H9 (cell line): ENCODE measurements around the gene NNT. TPM values are rescaled to one million over a fixed set of nuclear protein-coding genes. Genes with fewer than 3 reads are reported as not detected.

Experiments used
- DNase-seq: peaks from one replicate; pipeline ENCODE4 v3.0.0-alpha.2; 2017
- H2AFZ ChIP-seq: one replicate; pipeline ENCODE4 v1.6.1; 2013; ENCODE audit warnings: mild to moderate bottlenecking, low read length, control low read depth, moderate library complexity
- H2AK5ac ChIP-seq: 2 replicates; pipeline ENCODE4 v1.6.1; 2013; ENCODE audit warnings: low read length, control low read depth, mixed read lengths; ENCODE audit not compliant: insufficient read length
- H2BK120ac ChIP-seq: one replicate; pipeline ENCODE4 v1.6.1; 2013; ENCODE audit warnings: low read depth, mild to moderate bottlenecking, low read length, control low read depth, inconsistent platforms; ENCODE audit not compliant: poor library complexity, severe bottlenecking
- H2BK12ac ChIP-seq: 2 replicates; pipeline ENCODE4 v1.6.1; 2013; ENCODE audit warnings: low read length, control low read depth, mixed read lengths, low read depth; ENCODE audit not compliant: insufficient read length
- H2BK15ac ChIP-seq: 2 replicates; pipeline ENCODE4 v1.6.1; 2013; ENCODE audit warnings: low read depth, low read length, control low read depth
- H2BK20ac ChIP-seq: one replicate; pipeline ENCODE4 v1.6.1; 2013; ENCODE audit warnings: low read depth, mild to moderate bottlenecking, low read length, control low read depth, inconsistent platforms; ENCODE audit not compliant: poor library complexity, severe bottlenecking
- H2BK5ac ChIP-seq: 2 replicates; pipeline ENCODE4 v1.6.1; 2013; ENCODE audit warnings: low read length, control low read depth, mixed read lengths; ENCODE audit not compliant: insufficient read length
- H3K14ac ChIP-seq: 2 replicates; pipeline ENCODE4 v1.6.1; 2013; ENCODE audit warnings: low read length, control low read depth; ENCODE audit not compliant: insufficient read depth
- H3K18ac ChIP-seq: 2 replicates; pipeline ENCODE4 v1.6.1; 2013; ENCODE audit warnings: low read depth, mild to moderate bottlenecking, mixed read lengths, low read length, control low read depth; ENCODE audit not compliant: insufficient read length
- H3K23ac ChIP-seq: 2 replicates; pipeline ENCODE4 v1.6.1; 2013; ENCODE audit warnings: low read length, control low read depth, mixed read lengths, low read depth; ENCODE audit not compliant: insufficient read length
- H3K23me2 ChIP-seq: 2 replicates; pipeline ENCODE4 v1.6.1; 2013; ENCODE audit warnings: low read depth, mild to moderate bottlenecking, mixed read lengths, low read length, control low read depth; ENCODE audit not compliant: insufficient read length, poor library complexity, severe bottlenecking
- H3K27ac ChIP-seq: 2 replicates; pipeline ENCODE4 v1.5.1; 2013; ENCODE audit warnings: low read length, control low read depth, mixed read lengths, low read depth; ENCODE audit not compliant: insufficient read length
- H3K27me3 ChIP-seq: 2 replicates; pipeline ENCODE4 v1.6.1; 2013; ENCODE audit warnings: low read length, control low read depth, inconsistent platforms; ENCODE audit not compliant: insufficient read depth
- H3K4ac ChIP-seq: 2 replicates; pipeline ENCODE4 v1.6.1; 2013; ENCODE audit warnings: low read depth, mild to moderate bottlenecking, control low read depth, inconsistent platforms, low read length, moderate library complexity
- H3K4me1 ChIP-seq: 2 replicates; pipeline ENCODE4 v1.6.1; 2013; ENCODE audit warnings: low read length, control low read depth, inconsistent platforms; ENCODE audit not compliant: insufficient read depth
- H3K4me2 ChIP-seq: 2 replicates; pipeline ENCODE4 v1.6.1; 2013; ENCODE audit warnings: low read length, control low read depth, mixed read lengths; ENCODE audit not compliant: insufficient read length, insufficient read depth
- H3K56ac ChIP-seq: 2 replicates; pipeline ENCODE4 v1.6.1; 2013; ENCODE audit warnings: low read depth, mild to moderate bottlenecking, mixed read lengths, low read length, control low read depth; ENCODE audit not compliant: insufficient read length
- H3K79me1 ChIP-seq: 2 replicates; pipeline ENCODE4 v1.6.1; 2013; ENCODE audit warnings: low read depth, mild to moderate bottlenecking, moderate library complexity, low read length, control low read depth, inconsistent platforms; ENCODE audit not compliant: insufficient read depth, poor library complexity, severe bottlenecking
- H3K79me2 ChIP-seq: 2 replicates; pipeline ENCODE4 v1.6.1; 2013; ENCODE audit warnings: low read length, control low read depth, inconsistent platforms; ENCODE audit not compliant: insufficient read depth
- H3K9ac ChIP-seq: 2 replicates; pipeline ENCODE4 v1.6.1; 2013; ENCODE audit warnings: low read length, control low read depth, mixed read lengths; ENCODE audit not compliant: insufficient read length; ENCODE audit errors: extremely low read depth
- H3K9me3 ChIP-seq: one replicate; pipeline ENCODE4 v1.6.1; 2013; ENCODE audit warnings: low read depth, low read length, inconsistent platforms; ENCODE audit not compliant: control insufficient read depth
- H3T11ph ChIP-seq: one replicate; pipeline ENCODE4 v1.6.1; 2013; ENCODE audit warnings: mild to moderate bottlenecking, low read length, control low read depth, inconsistent platforms
- H4K20me1 ChIP-seq: one replicate; pipeline ENCODE4 v1.6.1; 2013; ENCODE audit not compliant: control insufficient read depth, insufficient read length, insufficient read depth
- H4K5ac ChIP-seq: 2 replicates; pipeline ENCODE4 v1.6.1; 2013; ENCODE audit warnings: low read depth, mild to moderate bottlenecking, mixed read lengths, low read length, control low read depth; ENCODE audit not compliant: insufficient read length
- H4K8ac ChIP-seq: replicated peaks from 2 replicates; pipeline ENCODE4 v1.6.1; 2013; ENCODE audit warnings: low read length, control low read depth, mixed read lengths, low read depth; ENCODE audit not compliant: insufficient read length
- H4K91ac ChIP-seq: 2 replicates; pipeline ENCODE4 v1.6.1; 2013; ENCODE audit warnings: low read depth, mild to moderate bottlenecking, moderate library complexity, mixed read lengths, low read length, control low read depth; ENCODE audit not compliant: insufficient read length
- H3K27ac Mint-ChIP-seq, 3 experiments: 2 replicates in 2 of 3; 3 replicates in 1 of 3; pipeline ENCODE4 v1.8.0; 2020 to 2021; ENCODE audit warnings: mixed read lengths in 3 of 3, mild to moderate bottlenecking in 1 of 3, moderate library complexity in 1 of 3
- H3K27me3 Mint-ChIP-seq: 2 replicates; pipeline ENCODE4 v1.8.0; 2021; ENCODE audit warnings: low read depth, mild to moderate bottlenecking, moderate library complexity, mixed read lengths
- H3K36me3 Mint-ChIP-seq, 3 experiments: 2 replicates in 2 of 3; 3 replicates in 1 of 3; pipeline ENCODE4 v1.8.0; 2020 to 2021; ENCODE audit warnings: low read depth in 3 of 3, mixed read lengths in 3 of 3; ENCODE audit not compliant: insufficient read depth in 1 of 3
- H3K4me1 Mint-ChIP-seq, 2 experiments: 2 replicates each; pipeline ENCODE4 v1.8.0; 2020; ENCODE audit warnings: mixed read lengths in 2 of 2
- H3K4me3 Mint-ChIP-seq, 2 experiments: 2 replicates in 1 of 2; 3 replicates in 1 of 2; pipeline ENCODE4 v1.8.0; 2020 to 2021; ENCODE audit warnings: mild to moderate bottlenecking in 2 of 2, mixed read lengths in 2 of 2, moderate library complexity in 1 of 2
- H3K9me3 Mint-ChIP-seq, 2 experiments: 2 replicates in 1 of 2; 3 replicates in 1 of 2; pipeline ENCODE4 v1.8.0; 2020; ENCODE audit warnings: mild to moderate bottlenecking in 2 of 2, mixed read lengths in 2 of 2, moderate library complexity in 1 of 2
- WGBS: extraction: QIAGEN DNeasy Blood & Tissue Kit; methylation state at CpG from one replicate; pipeline ENCODE4 v1.1.7; 2013; ENCODE audit warnings: missing lambda C conversion rate, low lambda C conversion rate, mixed read lengths; ENCODE audit not compliant: insufficient read length; ENCODE audit errors: extremely low coverage; 5-methylcytosine and 5-hydroxymethylcytosine counted together
- total RNA-seq: library from RNA; stranded (reverse); gene quantifications from 2 replicates; pipeline ENCODE4 v1.2.1, GENCODE V29; 2021
- TF ChIP-seq, protein P1 (sequence below): fragments of 200-600 bp; sonication (generic); conservative IDR thresholded peaks from 3 replicates; pipeline ENCODE4 v1.8.0; 2021; ENCODE audit warnings: antibody characterized with exemption, mild to moderate bottlenecking

The NNT gene
- total RNA-seq, 1 experiment from 2014 or later = 27.6 TPM

DNA sequence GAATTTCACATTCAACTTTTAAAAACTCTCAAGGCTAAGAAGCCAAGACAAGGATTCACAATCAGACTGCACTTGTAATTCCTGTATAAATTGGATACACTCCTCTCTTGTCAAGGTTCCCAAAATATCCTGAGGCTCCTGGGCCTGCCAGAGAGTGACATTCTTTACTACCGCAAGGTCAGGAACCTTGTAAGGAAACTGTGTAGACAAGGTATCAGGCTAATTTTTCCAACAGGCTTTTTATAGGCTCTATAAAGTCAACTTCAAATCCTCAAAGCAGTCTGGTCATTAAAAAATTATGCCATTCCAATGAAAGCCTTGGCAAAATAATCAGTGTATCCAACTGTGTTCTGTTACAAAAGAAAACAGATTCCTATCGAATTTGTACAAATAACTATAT, 30.6 kb upstream of the NNT start:
- Histone ChIP-seq H3K18ac (no peak overlapping the region), H3K79me1 (no peaks in the 10 kb centered on the region), H3K27me3 (no peaks in the 10 kb centered on the region), H3K4me1 (no peaks in the 10 kb centered on the region), H3K27ac (no peak overlapping the region), H2BK15ac (no peak overlapping the region), H3T11ph (no peak overlapping the region), H3K56ac (no peak overlapping the region), H3K23me2 (no peaks in the 10 kb centered on the region), H3K14ac (no peak overlapping the region), H2BK120ac (no peak overlapping the region), H2BK20ac (no peak overlapping the region), H3K79me2 (no peaks in the 10 kb centered on the region), H4K8ac (no peak overlapping the region), H3K4me2 (no peak overlapping the region), H2BK5ac (no peak overlapping the region), H4K91ac (no peak overlapping the region), H2AFZ (no peak overlapping the region), H2AK5ac (no peak overlapping the region), H3K4ac (no peak overlapping the region), H4K5ac (no peak overlapping the region), H3K9ac (no peak overlapping the region), H3K23ac (no peak overlapping the region), H2BK12ac (no peak overlapping the region), H3K9me3 (no peaks in the 10 kb centered on the region), H4K20me1 (no peaks in the 10 kb centered on the region)
- Mint-ChIP-seq H3K27ac (no peak overlapping the region), H3K9me3 (peaks cover 3 to 10% of the 10 kb centered on the region in 2 experiments; a peak in 1 of 5 replicates), H3K4me3 (no peak overlapping the region), H3K4me1 (no peaks in the 10 kb centered on the region), H3K36me3 (peaks cover 6 to 16% (median 12%) of the 10 kb centered on the region in 3 experiments; a peak in 6 of 7 replicates), H3K27me3 (no peaks in the 10 kb centered on the region)
- DNase-seq = no peak
- WGBS = no CpG with 5 or more reads among the region's 2 CpGs
- TF ChIP-seq, protein P1, sequence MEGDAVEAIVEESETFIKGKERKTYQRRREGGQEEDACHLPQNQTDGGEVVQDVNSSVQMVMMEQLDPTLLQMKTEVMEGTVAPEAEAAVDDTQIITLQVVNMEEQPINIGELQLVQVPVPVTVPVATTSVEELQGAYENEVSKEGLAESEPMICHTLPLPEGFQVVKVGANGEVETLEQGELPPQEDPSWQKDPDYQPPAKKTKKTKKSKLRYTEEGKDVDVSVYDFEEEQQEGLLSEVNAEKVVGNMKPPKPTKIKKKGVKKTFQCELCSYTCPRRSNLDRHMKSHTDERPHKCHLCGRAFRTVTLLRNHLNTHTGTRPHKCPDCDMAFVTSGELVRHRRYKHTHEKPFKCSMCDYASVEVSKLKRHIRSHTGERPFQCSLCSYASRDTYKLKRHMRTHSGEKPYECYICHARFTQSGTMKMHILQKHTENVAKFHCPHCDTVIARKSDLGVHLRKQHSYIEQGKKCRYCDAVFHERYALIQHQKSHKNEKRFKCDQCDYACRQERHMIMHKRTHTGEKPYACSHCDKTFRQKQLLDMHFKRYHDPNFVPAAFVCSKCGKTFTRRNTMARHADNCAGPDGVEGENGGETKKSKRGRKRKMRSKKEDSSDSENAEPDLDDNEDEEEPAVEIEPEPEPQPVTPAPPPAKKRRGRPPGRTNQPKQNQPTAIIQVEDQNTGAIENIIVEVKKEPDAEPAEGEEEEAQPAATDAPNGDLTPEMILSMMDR = no peak
